Upper lobe of left lung (tissue), 4 donors: Measurements from ENCODE around the gene MAFF.

ENCODE experiments used
- EP300 ChIP-seq, 4 donors: sonication (generic); formaldehyde crosslinking; IDR thresholded peaks; one replicate each; pipeline ENCODE4 v1.5.1; 2017; ENCODE audit warnings: antibody characterized with exemption in 4 of 4, control low read depth in 2 of 4
- POLR2A ChIP-seq, 4 donors: fragments of 450-650 bp; IDR thresholded peaks; one replicate each; pipeline ENCODE4 v1.5.1; 2016 to 2017; ENCODE audit warnings: antibody characterized with exemption in 4 of 4, mild to moderate bottlenecking in 2 of 4
- POLR2AphosphoS5 ChIP-seq, 2 donors: sonication (generic); formaldehyde crosslinking; IDR thresholded peaks; one replicate each; pipeline ENCODE4 v1.5.1; 2017; ENCODE audit warnings: antibody characterized with exemption in 2 of 2
- TF ChIP-seq, protein P1 (sequence below), 6 experiments: fragments of 450-650 bp in 4 of 6; fragments of 200-600 bp in 2 of 6; sonication (generic) in 2 of 6; IDR thresholded peaks; one replicate each; pipeline ENCODE4 v1.5.1; 2016 to 2019; ENCODE audit warnings: antibody characterized with exemption in 6 of 6

DNA sequence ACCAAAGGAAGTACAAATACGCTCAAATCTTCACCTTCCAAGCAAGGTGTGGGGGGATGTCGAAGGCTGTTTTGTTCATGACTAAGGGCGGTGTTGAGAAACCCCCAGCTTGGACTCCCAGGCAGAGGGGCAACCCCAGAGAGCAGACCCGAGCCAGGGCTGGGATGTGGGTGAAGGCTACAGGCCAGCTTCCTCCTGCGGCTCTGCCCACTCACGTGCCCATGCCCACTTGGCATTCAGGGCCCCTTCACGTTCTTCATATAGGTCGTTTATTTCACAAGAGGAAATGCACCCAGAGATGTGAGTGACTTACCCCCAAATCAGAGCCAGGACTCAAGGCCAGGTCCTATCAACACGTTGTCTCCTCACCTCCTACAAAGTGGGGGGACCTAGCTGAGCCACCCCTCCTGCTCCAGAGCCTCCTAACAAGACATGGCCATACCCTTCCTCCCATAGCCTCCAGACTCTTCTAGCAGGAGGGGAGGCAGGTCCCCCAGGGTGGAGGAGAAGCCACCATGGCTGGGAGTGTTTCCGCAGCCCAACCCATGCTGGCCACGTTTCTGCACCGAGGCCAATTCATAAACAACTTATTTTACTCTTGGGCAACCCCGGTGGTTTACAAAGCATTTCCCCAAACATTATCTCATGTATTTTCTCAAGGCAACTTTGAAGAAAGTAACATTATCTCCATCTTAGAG lies 49.0 kb downstream of the MAFF start:
- TF ChIP-seq, protein P1, sequence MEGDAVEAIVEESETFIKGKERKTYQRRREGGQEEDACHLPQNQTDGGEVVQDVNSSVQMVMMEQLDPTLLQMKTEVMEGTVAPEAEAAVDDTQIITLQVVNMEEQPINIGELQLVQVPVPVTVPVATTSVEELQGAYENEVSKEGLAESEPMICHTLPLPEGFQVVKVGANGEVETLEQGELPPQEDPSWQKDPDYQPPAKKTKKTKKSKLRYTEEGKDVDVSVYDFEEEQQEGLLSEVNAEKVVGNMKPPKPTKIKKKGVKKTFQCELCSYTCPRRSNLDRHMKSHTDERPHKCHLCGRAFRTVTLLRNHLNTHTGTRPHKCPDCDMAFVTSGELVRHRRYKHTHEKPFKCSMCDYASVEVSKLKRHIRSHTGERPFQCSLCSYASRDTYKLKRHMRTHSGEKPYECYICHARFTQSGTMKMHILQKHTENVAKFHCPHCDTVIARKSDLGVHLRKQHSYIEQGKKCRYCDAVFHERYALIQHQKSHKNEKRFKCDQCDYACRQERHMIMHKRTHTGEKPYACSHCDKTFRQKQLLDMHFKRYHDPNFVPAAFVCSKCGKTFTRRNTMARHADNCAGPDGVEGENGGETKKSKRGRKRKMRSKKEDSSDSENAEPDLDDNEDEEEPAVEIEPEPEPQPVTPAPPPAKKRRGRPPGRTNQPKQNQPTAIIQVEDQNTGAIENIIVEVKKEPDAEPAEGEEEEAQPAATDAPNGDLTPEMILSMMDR (IDR thresholded peaks at IDR 0.05): no peak
- TF ChIP-seq POLR2AphosphoS5 (IDR thresholded peaks at IDR 0.05): no peak
- no peak for TF ChIP-seq EP300 (IDR thresholded peaks at IDR 0.05)
- TF ChIP-seq POLR2A (IDR thresholded peaks at IDR 0.05): no peak
